GM23248 (cell line): ENCODE measurements around the gene SKAP2.

Experiments used
- EZH2 ChIP-seq: fragments of 200-600 bp; sonication (generic); IDR thresholded peaks from 2 replicates; pipeline ENCODE4 v1.6.1; 2018; ENCODE audit warnings: antibody characterized with exemption, mild to moderate bottlenecking; ENCODE audit not compliant: insufficient read depth, poor library complexity, severe bottlenecking
- EZH2phosphoT487 ChIP-seq: fragments of 200-600 bp; sonication (generic); IDR thresholded peaks from 2 replicates; pipeline ENCODE4 v1.6.1; 2018; ENCODE audit warnings: antibody characterized with exemption, moderate library complexity, mild to moderate bottlenecking, low read depth; ENCODE audit not compliant: insufficient read depth

DNA sequence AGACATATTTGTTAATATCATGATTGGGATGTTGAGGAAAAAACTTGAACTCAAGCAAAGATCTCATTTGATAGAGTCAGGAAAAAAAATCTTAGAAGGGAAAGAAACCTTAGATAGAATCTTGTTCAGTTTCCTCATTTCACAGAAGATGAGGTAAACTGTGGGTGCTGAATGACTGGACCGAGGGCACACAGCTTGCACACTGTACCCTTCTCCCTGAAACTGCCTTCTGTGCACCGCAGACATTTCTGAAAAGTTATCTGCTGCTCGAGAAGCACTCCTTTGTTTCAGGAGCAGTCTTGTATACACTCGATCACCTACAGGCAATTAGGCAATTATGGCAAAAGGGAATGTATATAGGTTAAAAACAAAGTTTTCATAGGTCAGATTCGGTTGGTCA is 167.4 kb downstream of the SKAP2 start:
- TF ChIP-seq EZH2 (no peak), EZH2phosphoT487 (no peak)
